ENCODE data around the gene CRYGN.

- TF ChIP-seq CTCF (IDR thresholded peaks at IDR 0.05; ENCODE audit: low read depth, low read length), result no peak
- TF ChIP-seq POLR2A (IDR thresholded peaks at IDR 0.05; ENCODE audit: extremely low read depth, insufficient read length), result no peak
- TF ChIP-seq MAX (IDR thresholded peaks at IDR 0.05; ENCODE audit: low read depth, low read length), result no peak
- no peak for TF ChIP-seq MYC (IDR thresholded peaks at IDR 0.05; ENCODE audit: low read depth, low read length)
These were observed 44.9 kb downstream of the CRYGN start for GRCh38 chr7:151395036-151395367.
